Measurements from ENCODE around the gene C5orf46. TPM values are rescaled to one million over a fixed set of nuclear protein-coding genes. Genes with fewer than 3 reads are reported as not detected.

Gene C5orf46
- total RNA-seq, 5 donors from 2014 or later (not counting 1 experiment from before 2014, with no cell fraction given) = not detected

DNA sequence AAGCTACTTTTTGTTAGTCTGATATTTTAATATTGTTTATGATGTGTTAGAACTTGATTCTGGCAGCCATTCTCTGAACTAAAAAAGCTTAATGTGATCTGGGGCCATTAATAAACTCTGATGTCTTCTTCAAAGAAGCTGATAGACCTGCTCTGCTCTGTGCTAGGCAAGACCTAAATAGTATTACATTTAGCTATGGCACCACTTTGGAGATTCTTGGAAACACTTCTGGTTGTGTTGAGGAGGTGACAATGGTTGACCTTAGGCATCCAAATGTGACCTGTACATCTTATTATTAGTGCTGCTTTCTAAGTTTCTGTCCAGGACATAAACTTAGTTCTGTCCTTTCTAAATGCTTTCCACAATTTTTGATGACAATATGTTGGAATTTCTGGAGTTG, 49.5 kb downstream of the C5orf46 start:
- ChIA-PET POLR2A (no interaction called here), CTCF (interaction anchor here in 1 of 2 donors (1.6 kb wide), 1 partner anchor 9 kb away, joined by 5 read pairs; no protein-coding TSS in a partner anchor)
- no peaks in the 10 kb centered on the region for H3K9me3 Mint-ChIP-seq
- peaks cover 0 to 7% of the 10 kb centered on the region in 2 donors for H3K27me3 Mint-ChIP-seq
- H3K9me3 ChIP-seq = no peaks in the 10 kb centered on the region
- no peak overlapping the region for H3K27ac Mint-ChIP-seq
- ATAC-seq (replicated peaks in 1 of 4) = no peak
- no peak overlapping the region for H3K4me3 ChIP-seq (ENCODE audit: control insufficient read depth in 1 of 2, extremely low read depth in 1 of 2, low read length in 1 of 2)
- no peak overlapping the region for H3K4me3 Mint-ChIP-seq
- H3K36me3 Mint-ChIP-seq = no peaks in the 10 kb centered on the region
- no peaks in the 10 kb centered on the region for H3K4me1 ChIP-seq (ENCODE audit: control insufficient read depth in 1 of 2, extremely low read depth in 1 of 2, insufficient read depth in 2 of 2, low read length in 2 of 2)
- H3K36me3 ChIP-seq (ENCODE audit: control insufficient read depth in 2 of 2, extremely low read depth in 1 of 2, insufficient read depth in 1 of 2, low read length in 1 of 2) = no peaks in the 10 kb centered on the region
- no peak overlapping the region for H3K27ac ChIP-seq (ENCODE audit: low read length)
- H3K4me1 Mint-ChIP-seq = peaks cover 0 to 3% (median 0%) of the 10 kb centered on the region in 3 donors
- DNase-seq = no peak
- H3K27me3 ChIP-seq (replicated peaks in 1 of 2; ENCODE audit: control insufficient read depth in 2 of 2, extremely low read depth in 1 of 2, insufficient read depth in 2 of 2, low read length in 1 of 2) = peaks cover 0 to 2% of the 10 kb centered on the region in 2 experiments

DNA sequence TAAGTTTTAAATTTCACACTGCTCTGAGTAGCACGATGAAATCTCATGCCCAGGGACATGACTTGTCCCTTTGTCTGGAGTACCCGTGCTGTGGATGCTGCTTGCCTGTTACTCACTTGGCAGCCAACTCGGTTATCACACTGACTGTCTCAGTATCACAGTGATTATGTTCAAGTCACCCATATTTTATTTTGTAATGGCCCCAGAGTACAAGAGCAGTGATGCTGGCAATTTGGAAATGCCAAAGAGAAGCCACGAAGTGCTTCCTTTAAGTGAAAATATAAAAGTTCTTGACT, 50.6 kb downstream of the C5orf46 start:
- Histone ChIP-seq H3K4me3 (ENCODE audit: control insufficient read depth in 1 of 2, extremely low read depth in 1 of 2, low read length in 1 of 2) (no peak overlapping the region), H3K36me3 (ENCODE audit: control insufficient read depth in 2 of 2, extremely low read depth in 1 of 2, insufficient read depth in 1 of 2, low read length in 1 of 2) (no peaks in the 10 kb centered on the region), H3K27me3 (replicated peaks in 1 of 2; ENCODE audit: control insufficient read depth in 2 of 2, extremely low read depth in 1 of 2, insufficient read depth in 2 of 2, low read length in 1 of 2) (peaks cover 0 to 2% of the 10 kb centered on the region in 2 experiments), H3K4me1 (ENCODE audit: control insufficient read depth in 1 of 2, extremely low read depth in 1 of 2, insufficient read depth in 2 of 2, low read length in 2 of 2) (no peaks in the 10 kb centered on the region), H3K27ac (ENCODE audit: low read length) (no peak overlapping the region), H3K9me3 (no peaks in the 10 kb centered on the region)
- 55% methylated on average over 2 of the region's 4 CpGs for WGBS (ENCODE audit: insufficient coverage)
- Mint-ChIP-seq H3K36me3 (no peaks in the 10 kb centered on the region), H3K4me3 (no peak overlapping the region), H3K9me3 (no peaks in the 10 kb centered on the region), H3K4me1 (peaks cover 0 to 3% (median 0%) of the 10 kb centered on the region in 3 donors), H3K27ac (no peak overlapping the region), H3K27me3 (peaks cover 0 to 9% of the 10 kb centered on the region in 2 donors)
- DNase-seq (no peak), ATAC-seq (replicated peaks in 1 of 4) (no peak)
- ChIA-PET POLR2A (no interaction called here), CTCF (interaction anchor here in 1 of 2 donors (0.9 kb wide), 1 partner anchor 11 kb away, joined by 3 read pairs; no protein-coding TSS in a partner anchor)

DNA sequence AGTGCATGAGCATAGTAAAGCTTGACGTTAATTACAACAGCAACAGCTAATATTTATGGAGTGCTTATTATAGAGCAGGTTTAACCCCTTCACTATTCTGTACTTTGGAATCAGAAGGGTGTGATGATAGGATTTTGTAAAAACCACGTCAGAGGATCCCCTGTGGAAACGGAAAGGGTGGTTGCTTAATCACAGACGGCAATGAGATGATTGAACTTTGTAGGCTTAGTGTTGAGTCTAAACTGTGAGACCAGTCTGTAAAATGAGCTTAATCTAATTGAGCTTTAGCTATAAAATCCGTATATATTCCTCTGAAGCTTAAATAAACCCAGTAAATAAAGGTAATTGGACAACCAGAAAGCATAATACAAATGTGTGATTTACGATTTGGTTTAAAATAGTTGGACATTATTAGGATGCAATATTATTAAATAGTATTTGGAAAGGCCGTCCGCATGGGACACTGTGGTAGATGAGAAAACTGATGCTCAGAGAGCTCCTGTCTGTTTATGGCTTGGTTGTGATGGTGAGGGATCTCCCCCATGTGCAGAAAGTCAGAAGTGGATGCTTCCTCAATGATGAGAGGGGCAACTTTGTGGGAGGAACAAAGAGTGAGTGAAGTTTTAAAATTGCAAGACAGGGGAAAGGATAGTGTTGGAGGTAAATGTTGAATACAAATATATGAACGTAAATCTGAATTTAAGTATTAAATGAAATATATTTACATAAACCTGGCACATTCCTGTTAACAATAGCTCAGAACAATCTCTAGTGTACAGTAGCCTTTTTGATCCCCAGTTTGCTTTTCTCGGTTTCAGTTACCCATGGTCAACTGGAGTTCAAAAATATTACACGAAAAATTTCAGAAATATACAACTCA, 51.2 kb downstream of the C5orf46 start:
- ChIA-PET POLR2A (no interaction called here), CTCF (no interaction called here)
- no peaks in the 10 kb centered on the region for H3K9me3 ChIP-seq
- H3K4me3 ChIP-seq (ENCODE audit: control insufficient read depth in 1 of 2, extremely low read depth in 1 of 2, low read length in 1 of 2) = no peak overlapping the region
- H3K27me3 ChIP-seq (replicated peaks in 1 of 2; ENCODE audit: control insufficient read depth in 2 of 2, extremely low read depth in 1 of 2, insufficient read depth in 2 of 2, low read length in 1 of 2) = peaks cover 0 to 2% of the 10 kb centered on the region in 2 experiments
- H3K27ac Mint-ChIP-seq = no peak overlapping the region
- H3K4me1 ChIP-seq (ENCODE audit: control insufficient read depth in 1 of 2, extremely low read depth in 1 of 2, insufficient read depth in 2 of 2, low read length in 2 of 2) = no peaks in the 10 kb centered on the region
- WGBS (ENCODE audit: insufficient coverage) = 79% methylated on average over 4 of the region's 11 CpGs
- no peaks in the 10 kb centered on the region for H3K36me3 ChIP-seq (ENCODE audit: control insufficient read depth in 2 of 2, extremely low read depth in 1 of 2, insufficient read depth in 1 of 2, low read length in 1 of 2)
- no peak overlapping the region for H3K4me3 Mint-ChIP-seq
- no peak overlapping the region for H3K27ac ChIP-seq (ENCODE audit: low read length)
- peaks cover 0 to 3% (median 0%) of the 10 kb centered on the region in 3 donors for H3K4me1 Mint-ChIP-seq
- H3K9me3 Mint-ChIP-seq = no peaks in the 10 kb centered on the region
- H3K36me3 Mint-ChIP-seq = no peaks in the 10 kb centered on the region
- no peak for ATAC-seq (replicated peaks in 1 of 4)
- no peak for DNase-seq
- H3K27me3 Mint-ChIP-seq = peaks cover 0 to 9% of the 10 kb centered on the region in 2 donors

DNA sequence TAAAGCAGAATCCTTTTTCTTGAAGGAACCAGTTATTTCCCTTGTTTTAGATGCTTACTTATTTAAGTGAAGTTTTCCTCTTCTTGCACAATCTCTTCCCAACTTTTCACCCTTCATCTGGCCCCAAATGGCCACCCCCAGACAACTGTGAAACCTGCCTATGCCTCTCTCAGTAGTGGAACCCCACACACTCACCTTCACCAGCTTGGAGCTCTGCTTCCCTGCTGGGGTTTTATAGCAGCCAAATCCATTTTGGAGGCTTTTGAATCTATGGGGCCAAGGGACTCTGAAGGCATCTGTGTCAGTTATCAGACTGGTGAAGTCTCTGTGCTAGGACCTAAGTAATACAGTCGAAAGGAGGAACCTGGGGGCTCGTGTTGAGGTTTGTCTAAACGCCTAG, 52.0 kb downstream of the C5orf46 start:
- Mint-ChIP-seq H3K4me1 (peaks cover 0 to 3% (median 0%) of the 10 kb centered on the region in 3 donors), H3K27me3 (peaks cover 0 to 13% of the 10 kb centered on the region in 2 donors), H3K27ac (no peak overlapping the region), H3K4me3 (no peak overlapping the region), H3K9me3 (no peaks in the 10 kb centered on the region), H3K36me3 (no peaks in the 10 kb centered on the region)
- ChIA-PET POLR2A (no interaction called here), CTCF (no interaction called here)
- Histone ChIP-seq H3K4me1 (ENCODE audit: control insufficient read depth in 1 of 2, extremely low read depth in 1 of 2, insufficient read depth in 2 of 2, low read length in 2 of 2) (no peaks in the 10 kb centered on the region), H3K27ac (ENCODE audit: low read length) (no peak overlapping the region), H3K4me3 (ENCODE audit: control insufficient read depth in 1 of 2, extremely low read depth in 1 of 2, low read length in 1 of 2) (no peak overlapping the region), H3K9me3 (no peaks in the 10 kb centered on the region), H3K36me3 (ENCODE audit: control insufficient read depth in 2 of 2, extremely low read depth in 1 of 2, insufficient read depth in 1 of 2, low read length in 1 of 2) (no peaks in the 10 kb centered on the region), H3K27me3 (replicated peaks in 1 of 2; ENCODE audit: control insufficient read depth in 2 of 2, extremely low read depth in 1 of 2, insufficient read depth in 2 of 2, low read length in 1 of 2) (peaks cover 0 to 2% of the 10 kb centered on the region in 2 experiments)
- no peak for ATAC-seq (replicated peaks in 1 of 4)
- 76% methylated on average over 2 of the region's 3 CpGs for WGBS (ENCODE audit: insufficient coverage)
- no peak for DNase-seq

DNA sequence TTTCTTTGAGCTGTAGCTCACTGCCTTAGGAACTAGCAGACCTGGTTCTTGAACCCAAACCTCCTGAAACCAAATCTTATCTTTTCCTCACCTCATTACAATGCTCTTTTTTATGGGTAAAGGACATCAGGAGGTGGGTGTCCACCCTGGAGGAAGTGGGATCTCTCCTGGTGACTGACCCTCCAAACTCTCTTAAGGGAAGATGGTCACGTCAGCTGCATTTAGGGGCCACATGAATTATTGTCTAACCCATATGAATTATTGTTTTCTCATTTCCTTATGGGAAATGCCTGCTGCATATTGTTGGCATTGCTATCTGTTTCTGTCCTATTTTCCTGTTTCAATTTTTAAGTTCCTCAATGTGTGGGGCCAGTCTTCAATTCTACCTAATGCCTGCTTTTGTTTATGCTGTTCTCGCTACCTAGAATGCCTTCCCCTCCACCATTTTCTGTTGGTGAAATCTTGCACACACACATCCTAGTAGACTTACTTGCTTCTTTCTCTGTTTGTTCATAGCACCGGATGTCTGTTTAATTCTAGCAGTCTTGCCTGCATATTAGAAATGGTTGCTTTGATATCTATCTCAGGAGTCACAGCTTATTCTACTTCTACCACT, 52.9 kb downstream of the C5orf46 start:
- no peak overlapping the region for H3K4me3 ChIP-seq (ENCODE audit: control insufficient read depth in 1 of 2, extremely low read depth in 1 of 2, low read length in 1 of 2)
- no peaks in the 10 kb centered on the region for H3K36me3 ChIP-seq (ENCODE audit: control insufficient read depth in 2 of 2, extremely low read depth in 1 of 2, insufficient read depth in 1 of 2, low read length in 1 of 2)
- H3K27me3 ChIP-seq (replicated peaks in 1 of 2; ENCODE audit: control insufficient read depth in 2 of 2, extremely low read depth in 1 of 2, insufficient read depth in 2 of 2, low read length in 1 of 2) = peaks cover 0 to 2% of the 10 kb centered on the region in 2 experiments
- Mint-ChIP-seq H3K4me1 (peaks cover 0 to 3% (median 0%) of the 10 kb centered on the region in 3 donors), H3K36me3 (no peaks in the 10 kb centered on the region), H3K27ac (no peak overlapping the region), H3K27me3 (peaks cover 0 to 14% of the 10 kb centered on the region in 2 donors), H3K9me3 (no peaks in the 10 kb centered on the region), H3K4me3 (no peak overlapping the region)
- ChIA-PET POLR2A (interaction anchor here in 1 of 2 donors (0.5 kb wide), 1 partner anchor 55 kb away, joined by 3 read pairs; no protein-coding TSS in a partner anchor), CTCF (no interaction called here)
- no peaks in the 10 kb centered on the region for H3K9me3 ChIP-seq
- no peak overlapping the region for H3K27ac ChIP-seq (ENCODE audit: low read length)
- 80% methylated on average over 1 of the region's 3 CpGs for WGBS (ENCODE audit: insufficient coverage)
- DNase-seq (no peak), ATAC-seq (replicated peaks in 1 of 4) (no peak)
- H3K4me1 ChIP-seq (ENCODE audit: control insufficient read depth in 1 of 2, extremely low read depth in 1 of 2, insufficient read depth in 2 of 2, low read length in 2 of 2) = no peaks in the 10 kb centered on the region

DNA sequence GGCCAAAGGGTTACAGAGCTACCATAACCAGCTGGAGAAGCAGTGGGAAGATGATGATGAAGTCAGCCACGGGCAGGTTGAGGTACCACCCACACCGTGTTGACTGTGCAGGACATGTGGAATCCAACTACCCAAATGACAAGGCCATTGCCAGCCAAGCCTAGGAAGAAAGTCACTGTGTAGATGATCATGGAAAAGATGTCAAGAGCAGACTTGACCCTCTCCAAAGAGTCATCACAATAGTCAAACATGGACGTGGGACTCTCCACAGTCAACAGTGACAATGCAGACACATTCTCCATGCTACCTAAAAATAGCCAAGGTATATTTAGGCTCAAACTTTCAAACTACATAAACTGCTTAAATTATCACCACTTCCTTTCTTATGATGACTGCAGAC, 54.0 kb downstream of the C5orf46 start:
- Histone ChIP-seq H3K9me3 (no peaks in the 10 kb centered on the region), H3K27me3 (replicated peaks in 1 of 2; ENCODE audit: control insufficient read depth in 2 of 2, extremely low read depth in 1 of 2, insufficient read depth in 2 of 2, low read length in 1 of 2) (peaks cover 0 to 2% of the 10 kb centered on the region in 2 experiments), H3K4me3 (ENCODE audit: control insufficient read depth in 1 of 2, extremely low read depth in 1 of 2, low read length in 1 of 2) (no peak overlapping the region), H3K36me3 (ENCODE audit: control insufficient read depth in 2 of 2, extremely low read depth in 1 of 2, insufficient read depth in 1 of 2, low read length in 1 of 2) (no peaks in the 10 kb centered on the region), H3K27ac (ENCODE audit: low read length) (no peak overlapping the region), H3K4me1 (ENCODE audit: control insufficient read depth in 1 of 2, extremely low read depth in 1 of 2, insufficient read depth in 2 of 2, low read length in 2 of 2) (no peaks in the 10 kb centered on the region)
- no peak overlapping the region for H3K27ac Mint-ChIP-seq
- DNase-seq = no peak
- ChIA-PET CTCF (no interaction called here), POLR2A (interaction anchor here in 1 of 2 donors (0.6 kb wide), 1 partner anchor 1636 kb away, joined by 3 read pairs; no protein-coding TSS in a partner anchor)
- H3K4me1 Mint-ChIP-seq = no peaks in the 10 kb centered on the region
- 37% methylated on average over 2 of the region's 3 CpGs for WGBS (ENCODE audit: insufficient coverage)
- H3K9me3 Mint-ChIP-seq = no peaks in the 10 kb centered on the region
- H3K36me3 Mint-ChIP-seq = no peaks in the 10 kb centered on the region
- H3K4me3 Mint-ChIP-seq = no peak overlapping the region
- no peak for ATAC-seq (replicated peaks in 1 of 4)
- H3K27me3 Mint-ChIP-seq = peaks cover 4 to 14% of the 10 kb centered on the region in 2 donors

Measured in T-cell (primary cell).